GM23248 (cell line): ENCODE data around the gene ZSWIM5.

Source experiments
- EZH2 ChIP-seq: fragments of 200-600 bp; sonication (generic); IDR thresholded peaks from 2 replicates; pipeline ENCODE4 v1.6.1; 2018; ENCODE audit warnings: antibody characterized with exemption, mild to moderate bottlenecking; ENCODE audit not compliant: insufficient read depth, poor library complexity, severe bottlenecking
- EZH2phosphoT487 ChIP-seq: fragments of 200-600 bp; sonication (generic); IDR thresholded peaks from 2 replicates; pipeline ENCODE4 v1.6.1; 2018; ENCODE audit warnings: antibody characterized with exemption, moderate library complexity, mild to moderate bottlenecking, low read depth; ENCODE audit not compliant: insufficient read depth

DNA sequence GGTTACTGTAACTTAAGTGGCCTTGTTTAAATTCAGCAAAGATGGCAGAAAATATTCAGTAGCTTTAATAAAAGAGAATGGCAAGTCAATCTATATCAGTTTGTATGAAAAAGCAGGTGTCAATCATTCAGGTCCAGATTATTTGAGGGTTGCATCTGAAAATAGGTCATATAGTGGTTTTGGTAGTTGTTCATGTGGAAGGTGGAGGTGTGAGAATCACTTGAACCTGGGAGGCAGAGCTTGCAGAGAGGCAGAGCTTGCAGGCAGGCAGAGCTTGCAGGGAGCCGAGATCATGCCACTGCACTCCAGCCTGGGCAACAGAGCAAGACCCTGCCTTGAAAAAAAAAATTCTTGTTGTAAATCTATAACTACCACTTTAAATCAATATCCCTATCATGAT is 88.6 kb downstream of the ZSWIM5 start:
- TF ChIP-seq EZH2 (no peak), EZH2phosphoT487 (no peak)
